DOHH2 (cell line): ENCODE data around the gene CST2.

Experiments
- H3F3A ChIP-seq: fragments of 200-600 bp; sonication (generic), shearing (Covaris generic); 2 replicates; pipeline ENCODE4 v1.6.0; 2016; ENCODE audit warnings: antibody characterized with exemption, mild to moderate bottlenecking; ENCODE audit not compliant: control insufficient read depth, insufficient read depth
- H3K27ac ChIP-seq: fragments of 200-600 bp; sonication (generic); 2 replicates; pipeline ENCODE4 v1.5.1; 2014; ENCODE audit warnings: low read depth, mild to moderate bottlenecking, low read length, moderate library complexity
- H3K27me3 ChIP-seq: fragments of 200-600 bp; sonication (generic); 2 replicates; pipeline ENCODE4 v1.6.1; 2014; ENCODE audit warnings: mild to moderate bottlenecking, low read length, mixed read lengths; ENCODE audit not compliant: control insufficient read depth
- H3K36me3 ChIP-seq: fragments of 200-600 bp; sonication (generic); 2 replicates; pipeline ENCODE4 v1.6.1; 2014; ENCODE audit warnings: mild to moderate bottlenecking, low read length, moderate library complexity, mixed read lengths; ENCODE audit not compliant: control insufficient read depth
- H3K4me1 ChIP-seq: fragments of 200-600 bp; sonication (generic); 2 replicates; pipeline ENCODE4 v1.6.1; 2014; ENCODE audit warnings: mild to moderate bottlenecking, low read length, mixed read lengths; ENCODE audit not compliant: control insufficient read depth
- H3K4me2 ChIP-seq: fragments of 200-600 bp; sonication (generic); 2 replicates; pipeline ENCODE4 v1.6.0; 2014; ENCODE audit warnings: mild to moderate bottlenecking, low read length, moderate library complexity
- H3K4me3 ChIP-seq: fragments of 200-600 bp; sonication (generic); 2 replicates; pipeline ENCODE4 v1.5.1; 2014; ENCODE audit warnings: mild to moderate bottlenecking, low read length, mixed read lengths
- H3K79me2 ChIP-seq: fragments of 200-600 bp; sonication (generic); 2 replicates; pipeline ENCODE4 v1.6.1; 2014; ENCODE audit warnings: mild to moderate bottlenecking, low read length, mixed read lengths; ENCODE audit not compliant: control insufficient read depth
- H3K9me2 ChIP-seq: fragments of 200-600 bp; sonication (generic); replicated peaks from 2 replicates; pipeline ENCODE4 v1.6.1; 2014; ENCODE audit warnings: mild to moderate bottlenecking, low read length, mixed read lengths; ENCODE audit not compliant: control insufficient read depth
- H3K9me3 ChIP-seq: fragments of 200-600 bp; sonication (generic); 2 replicates; pipeline ENCODE4 v1.6.1; 2014; ENCODE audit warnings: antibody characterized with exemption, low read length, mixed read lengths; ENCODE audit not compliant: control insufficient read depth, insufficient read depth
- H4K20me1 ChIP-seq: fragments of 200-600 bp; sonication (generic); 2 replicates; pipeline ENCODE4 v1.6.0; 2014; ENCODE audit warnings: low read depth, mild to moderate bottlenecking, antibody characterized with exemption, low read length, moderate library complexity; ENCODE audit not compliant: control insufficient read depth, insufficient read depth
- CTCF ChIP-seq: fragments of 200-600 bp; sonication (generic); IDR thresholded peaks from one replicate; pipeline ENCODE4 v1.5.1; 2014; ENCODE audit warnings: antibody characterized with exemption, mild to moderate bottlenecking, low read depth, low read length; ENCODE audit not compliant: poor library complexity, severe bottlenecking
- EZH2phosphoT487 ChIP-seq: fragments of 200-600 bp; sonication (generic); IDR thresholded peaks from 2 replicates; pipeline ENCODE4 v1.6.1; 2017; ENCODE audit warnings: borderline replicate concordance, mild to moderate bottlenecking, antibody characterized with exemption, low read length, moderate library complexity, mixed read lengths

Gene CST2

GRCh38 chr20:23872065-23872464, 45.5 kb upstream of the CST2 start:
- Histone ChIP-seq H3K9me2 (no peaks in the 10 kb centered on the region), H4K20me1 (no peaks in the 10 kb centered on the region), H3K4me3 (no peak overlapping the region), H3F3A (no peaks in the 10 kb centered on the region), H3K9me3 (no peaks in the 10 kb centered on the region), H3K27ac (no peak overlapping the region), H3K79me2 (no peaks in the 10 kb centered on the region), H3K27me3 (no peaks in the 10 kb centered on the region), H3K36me3 (no peaks in the 10 kb centered on the region), H3K4me2 (no peak overlapping the region), H3K4me1 (peaks cover 6% of the 10 kb centered on the region)
- no peak for TF ChIP-seq CTCF
- TF ChIP-seq EZH2phosphoT487, result no peak

- Histone ChIP-seq H4K20me1 (no peaks in the 10 kb centered on the region), H3K36me3 (no peaks in the 10 kb centered on the region), H3K4me3 (no peak overlapping the region), H3F3A (no peaks in the 10 kb centered on the region), H3K9me3 (no peaks in the 10 kb centered on the region), H3K4me1 (peaks cover 6% of the 10 kb centered on the region), H3K9me2 (no peaks in the 10 kb centered on the region), H3K27ac (no peak overlapping the region), H3K79me2 (no peaks in the 10 kb centered on the region), H3K27me3 (no peaks in the 10 kb centered on the region), H3K4me2 (no peak overlapping the region)
- TF ChIP-seq EZH2phosphoT487, result no peak
- no peak for TF ChIP-seq CTCF
These were observed 43.9 kb upstream of the CST2 start for GRCh38 chr20:23870461-23870860.

GRCh38 chr20:23869520-23869919, 43.0 kb upstream of the CST2 start:
- Histone ChIP-seq H3K4me3 (no peak overlapping the region), H3K79me2 (no peaks in the 10 kb centered on the region), H3K9me2 (no peaks in the 10 kb centered on the region), H3K4me1 (peaks cover under 1% of the 10 kb centered on the region; the same call in 1 of the 2 replicates), H3K9me3 (no peaks in the 10 kb centered on the region), H3F3A (no peaks in the 10 kb centered on the region), H3K4me2 (no peak overlapping the region), H3K27me3 (no peaks in the 10 kb centered on the region), H3K27ac (no peak overlapping the region), H4K20me1 (no peaks in the 10 kb centered on the region), H3K36me3 (no peaks in the 10 kb centered on the region)
- TF ChIP-seq CTCF (no peak), EZH2phosphoT487 (no peak)

- Histone ChIP-seq H3K4me1 (no peaks in the 10 kb centered on the region), H3K4me2 (no peak overlapping the region), H3K27ac (no peak overlapping the region), H3K4me3 (no peak overlapping the region), H3K79me2 (no peaks in the 10 kb centered on the region), H3K27me3 (no peaks in the 10 kb centered on the region), H3K9me3 (no peaks in the 10 kb centered on the region), H3F3A (no peaks in the 10 kb centered on the region), H4K20me1 (no peaks in the 10 kb centered on the region), H3K36me3 (no peaks in the 10 kb centered on the region), H3K9me2 (no peaks in the 10 kb centered on the region)
- TF ChIP-seq CTCF, result no peak
- no peak for TF ChIP-seq EZH2phosphoT487
These were observed 41.8 kb upstream of the CST2 start for GRCh38 chr20:23868321-23868720.
